VCaP (cell line): ENCODE results near the gene WBP1L.
"Not testable (repeated sequence)": the region's sequence is repeated elsewhere in the genome, so short reads cannot be mapped to it uniquely, and the experiment has no call there.

Experiments
- H3K27ac ChIP-seq: fragments of 450-650 bp; 2 replicates; pipeline ENCODE4 v1.5.1; 2017
- CTCF ChIP-seq: fragments of 450-650 bp; conservative IDR thresholded peaks from 2 replicates; pipeline ENCODE4 v1.5.1; 2017; ENCODE audit warnings: mild to moderate bottlenecking, moderate library complexity

WBP1L gene

DNA sequence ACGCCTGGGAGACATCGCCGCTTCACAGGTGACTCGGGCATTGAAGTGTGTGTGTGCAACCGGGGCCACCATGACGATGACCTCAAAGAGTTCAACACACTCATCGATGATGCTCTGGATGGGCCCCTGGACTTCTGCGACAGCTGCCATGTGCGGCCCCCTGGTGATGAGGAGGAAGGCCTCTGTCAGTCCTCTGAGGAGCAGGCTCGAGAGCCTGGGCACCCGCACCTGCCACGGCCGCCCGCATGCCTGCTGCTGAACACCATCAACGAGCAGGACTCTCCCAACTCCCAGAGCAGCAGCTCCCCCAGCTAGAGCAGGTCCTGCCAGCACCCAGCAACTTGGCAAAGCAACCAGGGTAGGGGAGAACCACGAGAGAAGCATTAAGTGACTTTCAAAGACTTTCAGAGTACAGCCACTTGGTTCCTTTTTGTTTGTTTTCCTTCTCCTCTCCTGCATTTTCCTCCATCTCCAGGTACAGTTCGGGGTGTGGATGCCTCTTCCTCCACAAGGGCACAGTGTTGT, 69.3 kb downstream of the WBP1L start:
- no peak overlapping the region for H3K27ac ChIP-seq
- TF ChIP-seq CTCF, result no peak

DNA sequence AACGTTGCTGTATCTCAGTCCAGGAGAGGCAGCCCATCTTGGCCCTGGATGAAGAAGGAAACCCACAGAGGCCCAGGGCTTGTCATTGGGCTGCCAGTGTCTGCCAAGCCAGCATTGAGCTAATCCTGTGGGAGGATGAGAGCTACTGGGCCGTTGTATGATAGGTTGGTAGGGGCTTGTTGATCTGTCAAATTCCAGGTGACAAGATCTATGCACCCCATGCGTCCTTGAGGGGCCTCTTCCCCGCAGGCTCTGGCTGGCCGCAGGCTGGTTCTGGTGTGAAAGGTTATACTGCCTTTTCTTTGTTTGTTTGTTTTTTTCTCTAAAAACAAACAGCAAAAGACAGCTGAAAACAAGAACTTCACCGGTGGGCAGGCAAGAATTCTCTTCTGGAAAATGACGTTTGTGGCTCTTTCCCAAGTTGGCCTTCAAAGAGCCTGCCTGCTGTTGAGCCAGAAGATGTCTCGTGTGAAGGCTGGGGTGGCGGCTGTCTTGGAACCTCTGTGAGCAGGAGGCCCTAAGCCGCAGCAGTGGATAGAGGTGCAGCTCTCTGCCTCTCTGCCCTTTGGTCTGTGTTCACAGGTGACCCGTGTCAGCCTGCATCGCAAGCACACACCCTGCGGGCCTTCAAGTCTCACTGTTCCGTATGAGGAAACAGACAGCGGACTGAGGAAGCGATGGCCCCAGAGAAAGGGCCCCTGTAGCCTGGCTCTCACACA, 70.1 kb downstream of the WBP1L start:
- no peak for TF ChIP-seq CTCF
- no peak overlapping the region for H3K27ac ChIP-seq

GRCh38 chr10:102814453-102814871, 70.7 kb downstream of the WBP1L start:
- H3K27ac ChIP-seq, result no peak overlapping the region
- TF ChIP-seq CTCF, result no peak

- H3K27ac ChIP-seq, result no peak overlapping the region
- no peak for TF ChIP-seq CTCF
Measured at GRCh38 chr10:102814873-102815661, 71.3 kb downstream of the WBP1L start.

- no peak for TF ChIP-seq CTCF
- H3K27ac ChIP-seq, result no peak overlapping the region
Measured at GRCh38 chr10:102815790-102816549, 72.2 kb downstream of the WBP1L start.

DNA sequence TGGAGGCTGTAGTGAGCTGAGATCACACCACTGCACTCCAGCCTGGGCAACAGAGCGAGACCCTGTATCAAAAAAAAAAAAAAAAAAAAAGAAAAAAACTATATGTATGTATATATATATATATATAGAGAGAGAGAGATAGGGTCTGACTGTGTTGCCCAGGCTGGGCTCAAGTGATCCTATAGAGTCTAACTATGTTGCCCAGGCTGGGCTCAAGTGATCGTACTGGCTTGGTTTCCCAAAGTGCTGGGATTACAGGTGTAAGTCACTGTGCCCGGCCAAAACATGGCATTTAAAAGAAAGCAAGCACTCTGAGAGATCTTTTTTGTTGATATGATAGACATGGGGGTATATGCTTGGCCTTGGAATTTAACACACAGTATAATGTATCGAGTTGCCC, 73.4 kb downstream of the WBP1L start:
- no peak overlapping the region for H3K27ac ChIP-seq
- TF ChIP-seq CTCF, result no peak

DNA sequence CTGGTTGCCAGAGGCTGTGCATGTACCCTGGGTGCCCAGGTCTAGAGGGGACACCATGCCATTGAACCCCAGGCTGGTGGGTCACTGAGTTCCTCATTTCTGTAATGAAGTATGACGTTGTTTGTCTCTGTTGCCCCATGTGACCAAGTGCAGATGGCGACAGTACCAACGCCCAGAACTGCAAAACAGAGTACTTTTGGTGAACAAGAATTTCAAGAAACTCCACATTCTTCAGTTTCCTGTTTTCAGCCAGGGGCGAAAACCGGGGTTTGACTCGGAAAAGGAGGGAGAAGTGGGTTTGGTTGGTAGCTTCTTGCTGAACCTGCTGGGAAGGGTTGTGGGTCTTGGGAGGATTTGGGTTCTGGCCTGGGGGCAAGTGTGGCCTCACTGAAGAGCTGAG, 75.3 kb downstream of the WBP1L start:
- TF ChIP-seq CTCF, result no peak
- no peak overlapping the region for H3K27ac ChIP-seq

GRCh38 chr10:102820008-102820407, 76.3 kb downstream of the WBP1L start:
- not testable (repeated sequence) for H3K27ac ChIP-seq
